T follicular helper cell (primary cell): ENCODE measurements around the gene TMEM59.

Source experiments
- DNase-seq: peaks from one replicate; pipeline ENCODE4 v3.0.0-alpha.2; 2020; ENCODE audit warnings: low read depth

Gene TMEM59

GRCh38 chr1:53982034-53982762, 70.8 kb downstream of the TMEM59 start:
- no peak for DNase-seq

GRCh38 chr1:53981220-53981619, 71.8 kb downstream of the TMEM59 start:
- DNase-seq, result no peak

- DNase-seq, result no peak
Observed at GRCh38 chr1:53979712-53980450, 73.1 kb downstream of the TMEM59 start.
